ENCODE data around the gene GUCD1. TPM values are rescaled to one million over a fixed set of nuclear protein-coding genes. Genes with fewer than 3 reads are reported as not detected.
A peak's percentile ranks its signal among the peaks of the same experiment; 100 is the strongest.

The GUCD1 gene
- polyA plus RNA-seq, 2 of the 4 experiments (the other 2 are of a cell fraction), result 37.1 to 43.5 TPM

GRCh38 chr22:24579258-24579601 lies 24.3 kb upstream of the GUCD1 start:
- TF ChIP-seq ATOH8 (CRISPR knock-in tag; IDR thresholded peaks at IDR 0.05; ENCODE audit: low read depth) (no peak), HES2 (IDR thresholded peaks at IDR 0.05) (no peak), CBX2 (IDR thresholded peaks at IDR 0.05; ENCODE audit: borderline replicate concordance, low read depth) (no peak), CEBPB (IDR thresholded peaks at IDR 0.05) (no peak), HDAC2 (IDR thresholded peaks at IDR 0.05) (no peak), ESRRA (IDR thresholded peaks at IDR 0.05; ENCODE audit: borderline replicate concordance, low read length) (no peak), HOXB13 (CRISPR knock-in tag; IDR thresholded peaks at IDR 0.05; ENCODE audit: low read depth) (no peak), GATA3 (IDR thresholded peaks at IDR 0.05; ENCODE audit: borderline replicate concordance) (no peak), FOSB (CRISPR knock-in tag; IDR thresholded peaks at IDR 0.05) (no peak), TFCP2L1 (CRISPR knock-in tag; IDR thresholded peaks at IDR 0.05) (no peak), EHF (CRISPR knock-in tag; IDR thresholded peaks at IDR 0.05) (no peak), SMC3 (IDR thresholded peaks at IDR 0.05) (no peak), JUNB (IDR thresholded peaks at IDR 0.05) (no peak), SREBF2 (IDR thresholded peaks at IDR 0.05) (no peak), POLR2AphosphoS2 (conservative IDR thresholded peaks at IDR 0.05; ENCODE audit: low read length) (no peak), HOXB5 (CRISPR knock-in tag; IDR thresholded peaks at IDR 0.05) (no peak), ZC3H11A (IDR thresholded peaks at IDR 0.05) (no peak)
- TF ChIP-seq, protein P1, sequence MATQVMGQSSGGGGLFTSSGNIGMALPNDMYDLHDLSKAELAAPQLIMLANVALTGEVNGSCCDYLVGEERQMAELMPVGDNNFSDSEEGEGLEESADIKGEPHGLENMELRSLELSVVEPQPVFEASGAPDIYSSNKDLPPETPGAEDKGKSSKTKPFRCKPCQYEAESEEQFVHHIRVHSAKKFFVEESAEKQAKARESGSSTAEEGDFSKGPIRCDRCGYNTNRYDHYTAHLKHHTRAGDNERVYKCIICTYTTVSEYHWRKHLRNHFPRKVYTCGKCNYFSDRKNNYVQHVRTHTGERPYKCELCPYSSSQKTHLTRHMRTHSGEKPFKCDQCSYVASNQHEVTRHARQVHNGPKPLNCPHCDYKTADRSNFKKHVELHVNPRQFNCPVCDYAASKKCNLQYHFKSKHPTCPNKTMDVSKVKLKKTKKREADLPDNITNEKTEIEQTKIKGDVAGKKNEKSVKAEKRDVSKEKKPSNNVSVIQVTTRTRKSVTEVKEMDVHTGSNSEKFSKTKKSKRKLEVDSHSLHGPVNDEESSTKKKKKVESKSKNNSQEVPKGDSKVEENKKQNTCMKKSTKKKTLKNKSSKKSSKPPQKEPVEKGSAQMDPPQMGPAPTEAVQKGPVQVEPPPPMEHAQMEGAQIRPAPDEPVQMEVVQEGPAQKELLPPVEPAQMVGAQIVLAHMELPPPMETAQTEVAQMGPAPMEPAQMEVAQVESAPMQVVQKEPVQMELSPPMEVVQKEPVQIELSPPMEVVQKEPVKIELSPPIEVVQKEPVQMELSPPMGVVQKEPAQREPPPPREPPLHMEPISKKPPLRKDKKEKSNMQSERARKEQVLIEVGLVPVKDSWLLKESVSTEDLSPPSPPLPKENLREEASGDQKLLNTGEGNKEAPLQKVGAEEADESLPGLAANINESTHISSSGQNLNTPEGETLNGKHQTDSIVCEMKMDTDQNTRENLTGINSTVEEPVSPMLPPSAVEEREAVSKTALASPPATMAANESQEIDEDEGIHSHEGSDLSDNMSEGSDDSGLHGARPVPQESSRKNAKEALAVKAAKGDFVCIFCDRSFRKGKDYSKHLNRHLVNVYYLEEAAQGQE (IDR thresholded peaks at IDR 0.05), result no peak
- TF ChIP-seq, protein P2, sequence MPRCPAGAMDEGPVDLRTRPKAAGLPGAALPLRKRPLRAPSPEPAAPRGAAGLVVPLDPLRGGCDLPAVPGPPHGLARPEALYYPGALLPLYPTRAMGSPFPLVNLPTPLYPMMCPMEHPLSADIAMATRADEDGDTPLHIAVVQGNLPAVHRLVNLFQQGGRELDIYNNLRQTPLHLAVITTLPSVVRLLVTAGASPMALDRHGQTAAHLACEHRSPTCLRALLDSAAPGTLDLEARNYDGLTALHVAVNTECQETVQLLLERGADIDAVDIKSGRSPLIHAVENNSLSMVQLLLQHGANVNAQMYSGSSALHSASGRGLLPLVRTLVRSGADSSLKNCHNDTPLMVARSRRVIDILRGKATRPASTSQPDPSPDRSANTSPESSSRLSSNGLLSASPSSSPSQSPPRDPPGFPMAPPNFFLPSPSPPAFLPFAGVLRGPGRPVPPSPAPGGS (IDR thresholded peaks at IDR 0.05), result no peak
- Histone ChIP-seq H3K4me2 (peak overlapping the region; percentile 64), H3K9me3 (no peaks in the 10 kb centered on the region), H3K4me1 (peaks cover 31% of the 10 kb centered on the region), H3K27ac (peak overlapping the region in 1 of 2 experiments; percentile 58; a peak in 1 of 6 replicates), H3K4me3 (no peak overlapping the region)
- ATAC-seq, result no peak
- POLR2A ChIA-PET, result no interaction called here
- no peak for DNase-seq (ENCODE audit: low read depth in 1 of 2, low spot score in 1 of 2)
- 83% methylated on average over 1 of the region's 1 CpG for WGBS (ENCODE audit: missing lambda C conversion rate)
- no peak for FAIRE-seq
- CTCF ChIA-PET, result no interaction called here

DNA sequence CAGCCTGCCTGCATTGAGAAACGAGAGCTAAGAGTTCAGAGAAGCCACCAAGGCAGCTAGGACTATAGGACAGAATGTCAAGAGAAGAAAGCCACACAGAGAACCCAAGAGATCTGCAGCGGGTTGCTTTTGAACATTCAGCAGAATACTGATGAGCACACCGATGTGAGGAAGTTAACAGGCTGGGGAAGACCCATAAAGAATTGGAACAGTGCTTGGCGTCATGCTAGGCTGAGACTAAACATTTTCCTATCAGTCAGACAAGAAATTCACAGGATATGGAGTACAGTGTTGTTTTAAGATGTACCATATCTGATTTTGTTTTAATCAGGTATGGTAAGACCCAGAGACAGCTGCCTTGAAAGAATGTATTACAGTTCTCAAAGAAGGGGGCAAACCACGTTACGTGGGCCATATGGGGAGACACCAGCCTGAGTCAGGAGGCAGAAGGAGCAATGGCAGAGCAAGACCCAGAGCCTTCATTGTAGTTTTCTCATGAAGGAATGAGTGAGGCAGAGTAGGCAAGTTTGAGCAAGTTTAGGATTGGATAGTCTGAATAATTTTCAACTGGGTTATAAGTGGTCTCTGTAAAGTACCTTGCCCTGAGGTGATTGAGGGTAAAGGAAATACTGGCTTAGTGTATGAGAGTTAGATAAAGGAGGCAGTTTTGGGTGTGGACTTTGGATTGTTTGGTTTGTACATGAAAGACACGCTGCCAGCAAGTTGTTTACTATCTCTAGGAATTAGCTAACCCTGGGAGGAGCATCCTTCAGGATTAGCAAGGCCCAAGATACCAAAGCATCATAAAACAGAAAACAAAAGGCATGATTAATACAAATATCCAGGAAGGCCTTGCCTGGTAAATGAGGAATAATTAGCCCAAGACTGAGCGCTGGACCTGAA lies 23.7 kb upstream of the GUCD1 start:
- peak overlapping the region in 1 of 2 experiments; percentile 58; a peak in 3 of 6 replicates for H3K27ac ChIP-seq
- H3K4me2 ChIP-seq, result peak overlapping the region; percentile 64
- 67% methylated on average over 8 of the region's 8 CpGs for WGBS (ENCODE audit: missing lambda C conversion rate)
- TF ChIP-seq CBX8 (IDR thresholded peaks at IDR 0.05), result no peak
- TF ChIP-seq CHD4 (IDR thresholded peaks at IDR 0.05; ENCODE audit: borderline replicate concordance), result no peak
- no peak for TF ChIP-seq FOXS1 (CRISPR knock-in tag; IDR thresholded peaks at IDR 0.05)
- TF ChIP-seq RNF2 (IDR thresholded peaks at IDR 0.05; ENCODE audit: borderline replicate concordance, low read depth), result no peak
- no peak for TF ChIP-seq EP300 (IDR thresholded peaks at IDR 0.05)
- TF ChIP-seq ZC3H11A (IDR thresholded peaks at IDR 0.05), result no peak
- no peak for TF ChIP-seq MYC (IDR thresholded peaks at IDR 0.05; ENCODE audit: borderline replicate concordance, low read length)
- no peak for TF ChIP-seq NR3C1 (IDR thresholded peaks at IDR 0.05)
- TF ChIP-seq ZSCAN20 (CRISPR knock-in tag; IDR thresholded peaks at IDR 0.05), result no peak
- H3K4me3 ChIP-seq, result no peak overlapping the region
- ATAC-seq (peak; percentile 62; a peak in 5 of 6 replicates), DNase-seq (ENCODE audit: low read depth in 1 of 2, low spot score in 1 of 2) (peak in 1 of 2 experiments; percentile 50), FAIRE-seq (no peak)
- H3K4me1 ChIP-seq, result peaks cover 31% of the 10 kb centered on the region
- no peaks in the 10 kb centered on the region for H3K9me3 ChIP-seq
- ChIA-PET POLR2A (interaction anchor here (0.7 kb wide), 1 partner anchor 23 kb away, joined by 3 read pairs; the partner anchor contains the start of gene SNRPD3), CTCF (interaction anchor here (2.2 kb wide), 1 partner anchor 11 kb away, joined by 6 read pairs; no protein-coding TSS in a partner anchor)
